ENCODE measurements around the gene TM9SF4.

- TF ChIP-seq CTCF (IDR thresholded peaks at IDR 0.05; ENCODE audit: insufficient read depth, low read length), result no peak
- TF ChIP-seq SPI1 (IDR thresholded peaks at IDR 0.05; ENCODE audit: borderline replicate concordance, low read depth), result no peak
Measured at GRCh38 chr20:32152421-32153155, 43.1 kb downstream of the TM9SF4 start.

Measured in HL-60 (cell line).